Left lobe of liver (tissue), 2 donors: ENCODE results near the gene ZNF236. TPM values are rescaled to one million over a fixed set of nuclear protein-coding genes. Genes with fewer than 3 reads are reported as not detected.
A peak's percentile ranks its signal among the peaks of the same experiment; 100 is the strongest.

ENCODE experiments used
- ATAC-seq: fragments of 200-7000 bp; cut with Tn5 transposase; one replicate; pipeline ENCODE4 v1.9.1; 2020; ENCODE audit warnings: mild to moderate bottlenecking, moderate library complexity
- DNase-seq: peaks from one replicate; pipeline ENCODE4 v3.0.0-alpha.2; 2020; ENCODE audit warnings: low spot score
- total RNA-seq: library from RNA; stranded (reverse); gene quantifications from one replicate; pipeline ENCODE4 v1.2.1, GENCODE V29; 2021
- donor health status: DM: no; HTN: no; CAD: no; lungs with moderate emphysema.
- donor health status: DM: no; HTN: yes; CAD: no.

Gene ZNF236
- total RNA-seq, 1 donor from 2014 or later, result 6.2 TPM

GRCh38 chr18:76855594-76855993 is 33.2 kb downstream of the ZNF236 start:
- DNase-seq, result no peak
- no peak for ATAC-seq

DNA sequence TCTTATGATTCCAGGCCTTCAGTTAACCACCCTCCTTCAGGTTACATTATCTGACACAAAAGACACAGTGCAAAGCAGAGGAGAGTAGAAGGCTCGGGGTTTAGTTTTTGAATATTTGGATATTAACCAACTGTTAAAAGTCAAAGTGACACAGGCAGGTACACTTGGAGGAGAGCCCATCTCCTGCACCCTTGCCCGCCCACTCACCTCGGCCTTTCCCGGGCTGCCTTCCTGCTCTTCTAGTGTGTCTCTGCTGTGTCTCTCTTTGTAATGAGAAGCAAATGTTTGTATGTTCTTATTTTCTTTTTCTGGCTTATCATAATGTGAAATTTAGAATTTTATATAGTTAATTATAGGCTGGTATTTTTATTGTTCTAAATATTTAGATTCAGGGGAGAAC is 35.1 kb downstream of the ZNF236 start:
- ATAC-seq (peak; percentile 96), DNase-seq (no peak)

GRCh38 chr18:76859474-76860339 is 37.4 kb downstream of the ZNF236 start:
- DNase-seq (no peak), ATAC-seq (no peak)

DNA sequence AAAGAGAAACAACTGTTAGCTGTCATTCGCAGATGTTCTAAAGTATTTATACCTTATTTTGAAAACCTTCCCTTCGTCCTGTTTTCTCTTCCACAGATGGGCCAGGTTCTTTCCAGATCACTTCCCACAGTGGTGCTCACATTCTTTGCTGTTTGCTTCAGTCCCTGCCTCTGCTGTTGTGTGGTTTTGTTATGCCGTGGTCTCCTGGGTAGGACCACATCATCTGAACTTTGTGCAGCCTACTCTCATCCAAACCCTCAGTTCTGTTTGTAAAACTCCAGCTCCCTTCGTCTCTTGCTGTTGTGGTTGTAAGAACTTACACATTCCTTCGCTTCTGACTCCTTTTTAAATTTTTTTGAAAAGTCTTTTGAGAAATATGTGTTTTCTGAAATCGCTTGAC is 38.1 kb downstream of the ZNF236 start:
- ATAC-seq (no peak), DNase-seq (no peak)

DNA sequence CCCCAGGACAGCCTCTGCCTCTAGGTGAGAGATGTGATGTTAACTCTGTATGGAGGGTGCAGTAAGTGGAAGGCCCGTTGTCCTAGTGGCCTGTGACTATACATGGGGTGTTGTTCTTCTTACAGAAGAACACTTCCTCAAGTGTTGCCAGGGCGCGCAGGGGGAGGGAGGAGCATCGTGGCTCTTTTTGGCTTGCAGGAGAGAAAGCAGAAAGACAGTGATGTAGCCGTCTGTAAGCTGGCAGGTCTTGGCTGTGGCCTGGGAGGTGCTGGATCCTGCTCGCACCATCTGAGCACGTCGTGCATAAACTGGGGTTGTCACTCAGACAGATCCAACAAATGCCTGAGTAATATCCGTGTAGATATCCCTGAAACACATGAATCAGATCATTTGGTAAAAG is 44.3 kb downstream of the ZNF236 start:
- DNase-seq (no peak), ATAC-seq (no peak)

DNA sequence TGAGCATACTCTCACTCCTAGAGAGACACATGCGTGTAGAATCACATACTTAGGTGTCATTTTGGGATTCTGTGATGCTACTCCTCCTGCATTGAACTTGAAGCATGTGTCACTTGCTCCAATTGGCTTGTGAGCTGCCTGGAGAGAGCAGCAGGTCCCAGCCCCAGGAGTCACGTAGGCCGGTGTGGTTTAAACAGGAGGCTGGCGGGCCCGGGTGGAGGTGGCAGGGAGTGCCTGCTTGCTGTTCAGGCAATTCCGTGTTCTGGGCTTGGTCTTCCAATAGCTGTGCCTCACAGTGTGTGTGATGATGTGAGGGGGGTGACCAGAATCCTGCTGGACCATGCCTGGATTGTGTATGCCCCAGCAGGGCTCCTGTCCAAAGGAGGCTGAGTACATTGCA is 51.0 kb downstream of the ZNF236 start:
- ATAC-seq, result no peak
- DNase-seq, result no peak

DNA sequence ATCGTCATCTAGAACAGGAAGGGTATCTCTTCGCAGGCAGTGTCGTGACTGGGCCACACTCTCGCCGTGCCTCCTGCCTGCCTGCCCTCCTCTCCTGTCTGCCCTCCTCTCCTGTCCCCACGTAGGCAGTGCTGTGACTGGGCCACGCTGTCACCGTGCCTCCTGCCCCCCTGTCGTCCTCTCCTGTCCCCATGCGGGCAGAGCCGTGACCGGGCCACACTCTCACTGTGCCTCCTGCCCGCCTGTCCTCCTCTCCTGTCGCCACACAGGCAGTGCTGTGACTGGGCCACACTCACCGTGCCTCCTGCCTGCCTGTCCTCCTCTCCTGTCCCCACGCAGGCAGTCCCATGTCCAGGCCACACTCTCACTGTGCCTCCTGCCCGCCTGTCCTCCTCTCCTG is 51.4 kb downstream of the ZNF236 start:
- DNase-seq, result no peak
- ATAC-seq, result no peak

GRCh38 chr18:76874642-76875389 is 52.5 kb downstream of the ZNF236 start:
- DNase-seq (no peak), ATAC-seq (peak; percentile 75)

DNA sequence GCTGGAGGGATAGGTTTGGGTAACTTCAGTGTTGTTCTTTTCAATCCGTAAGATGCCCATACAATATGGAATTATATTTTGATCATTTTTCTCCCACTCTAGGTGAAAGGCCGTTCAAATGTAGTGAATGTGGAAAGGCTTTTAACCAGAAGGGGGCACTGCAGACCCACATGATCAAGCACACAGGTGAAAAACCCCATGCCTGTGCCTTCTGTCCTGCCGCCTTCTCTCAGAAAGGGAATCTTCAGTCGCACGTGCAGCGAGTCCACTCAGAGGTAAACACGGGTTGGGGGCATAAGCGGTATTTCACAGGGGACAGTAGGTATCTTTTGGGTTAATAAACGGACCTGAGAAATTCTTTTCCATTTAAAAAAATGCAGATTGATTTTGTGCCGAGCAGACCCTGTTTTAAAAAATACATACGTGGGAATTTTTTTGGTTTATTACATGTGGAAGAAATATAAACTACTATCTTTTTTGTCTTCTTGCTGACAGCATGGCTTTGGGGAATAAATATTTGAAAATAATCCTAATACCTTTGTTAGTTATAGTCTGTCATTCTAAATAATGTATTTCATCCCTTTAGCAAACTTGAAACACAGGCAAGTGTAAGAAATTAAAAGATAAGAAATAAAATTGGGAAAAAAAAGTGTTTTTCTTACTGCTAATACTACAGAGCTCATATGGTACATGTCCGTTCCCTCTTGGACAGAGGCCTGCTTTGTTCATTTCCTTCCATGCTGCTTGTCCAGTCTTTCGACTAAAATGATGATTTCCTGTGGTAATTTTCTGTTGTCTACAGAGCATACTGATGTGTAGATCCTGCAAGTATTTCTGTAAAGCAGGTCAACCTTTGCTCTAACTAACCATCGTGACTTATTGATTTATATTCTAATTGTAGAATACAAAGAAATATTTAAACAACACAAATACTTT is 53.3 kb downstream of the ZNF236 start:
- DNase-seq (no peak), ATAC-seq (peak; percentile 92)

DNA sequence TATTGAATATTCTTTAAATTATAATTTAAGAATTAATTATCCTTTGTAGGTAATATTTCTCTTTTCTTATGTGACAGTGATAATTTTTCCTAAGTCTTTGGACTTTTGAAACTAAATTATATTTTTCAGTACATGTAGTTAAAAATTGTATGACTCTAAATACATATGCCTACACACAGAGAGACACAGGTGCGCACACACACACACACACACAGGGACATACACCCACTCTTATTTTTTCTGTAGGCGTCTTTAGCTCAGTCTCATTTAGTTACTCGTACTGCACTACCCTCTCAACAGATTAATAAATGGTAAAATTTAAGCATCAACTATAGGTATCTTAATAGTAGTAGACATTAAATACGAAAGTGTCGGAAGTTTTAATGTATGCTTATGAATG is 56.1 kb downstream of the ZNF236 start:
- no peak for DNase-seq
- no peak for ATAC-seq

- ATAC-seq (no peak), DNase-seq (no peak)
Observed at GRCh38 chr18:76880026-76880425, 57.7 kb downstream of the ZNF236 start.

DNA sequence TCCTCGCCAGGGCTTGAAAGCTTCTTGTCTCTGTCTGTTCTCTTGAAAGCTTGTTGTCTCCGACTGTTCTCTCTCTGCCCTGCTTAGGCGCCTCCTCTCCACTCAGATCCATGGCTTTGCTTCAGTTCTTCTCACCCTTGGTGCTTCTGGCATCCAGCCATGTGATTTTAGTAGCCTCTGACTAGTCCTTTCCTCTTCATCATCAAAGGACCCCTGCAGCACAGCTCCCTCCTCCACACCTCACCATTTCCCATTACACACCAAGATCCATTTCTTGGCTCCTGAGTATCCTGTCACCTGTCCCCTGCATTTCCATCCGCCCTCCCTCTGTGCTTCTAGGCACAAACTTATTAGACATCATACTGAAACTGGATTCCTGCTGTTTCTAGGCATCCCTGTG is 59.4 kb downstream of the ZNF236 start:
- no peak for ATAC-seq
- DNase-seq, result no peak

DNA sequence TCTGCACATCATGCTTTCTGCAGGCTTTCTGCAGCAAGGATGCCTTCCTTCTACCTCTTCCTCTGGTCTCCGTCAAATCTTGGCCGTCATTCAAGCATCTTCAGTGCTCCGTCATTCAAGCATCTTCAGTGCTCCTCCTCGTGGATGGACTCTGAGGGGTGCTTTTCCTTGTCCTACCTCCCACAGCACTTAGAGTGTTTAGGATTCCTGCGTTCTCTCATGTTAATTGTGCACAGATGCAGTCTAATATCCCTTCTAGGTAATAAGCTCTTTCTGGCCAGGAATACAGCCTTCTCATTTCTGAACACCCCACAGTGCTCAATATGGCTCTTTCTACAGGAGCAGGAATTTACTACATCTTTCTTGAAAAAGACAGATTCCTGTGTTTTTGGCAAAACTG is 59.8 kb downstream of the ZNF236 start:
- ATAC-seq, result no peak
- no peak for DNase-seq

GRCh38 chr18:76885001-76885400 is 62.6 kb downstream of the ZNF236 start:
- DNase-seq (no peak), ATAC-seq (no peak)

DNA sequence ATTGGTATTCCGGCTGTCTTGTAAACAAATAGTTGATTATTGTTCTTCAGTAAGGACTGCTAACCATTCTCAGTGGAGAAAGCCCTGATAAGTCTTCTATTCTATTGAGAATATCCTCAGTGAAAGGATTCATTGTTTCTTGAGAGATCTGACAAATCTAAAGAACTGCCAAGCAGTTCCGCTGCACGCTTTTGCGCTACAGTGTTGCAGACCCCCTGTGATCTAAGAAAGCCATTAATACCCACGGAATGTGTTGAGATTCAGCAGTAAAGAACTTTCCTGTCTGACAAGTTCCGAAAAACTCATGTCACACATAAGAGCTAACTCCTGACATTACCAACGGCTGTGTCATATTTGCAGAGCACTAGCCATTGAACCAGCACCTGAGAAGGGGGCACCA is 63.8 kb downstream of the ZNF236 start:
- no peak for ATAC-seq
- DNase-seq, result no peak

- no peak for DNase-seq
- no peak for ATAC-seq
Observed at GRCh38 chr18:76889091-76889699, 66.8 kb downstream of the ZNF236 start.

- ATAC-seq (no peak), DNase-seq (no peak)
Observed at GRCh38 chr18:76892832-76893231, 70.5 kb downstream of the ZNF236 start.

- ATAC-seq (no peak), DNase-seq (no peak)
Observed at GRCh38 chr18:76894566-76895346, 72.4 kb downstream of the ZNF236 start.

- no peak for ATAC-seq
Observed at GRCh38 chr18:76895498-76895897, 73.1 kb downstream of the ZNF236 start.

GRCh38 chr18:76896677-76897076 is 74.3 kb downstream of the ZNF236 start:
- ATAC-seq (no peak), DNase-seq (no peak)

More at GRCh38 chr18:76895498-76895897, 73.1 kb downstream of the ZNF236 start:
- DNase-seq, result no peak
